GM21447 (cell line): ENCODE measurements around the gene BPI.
"Not testable (repeated sequence)": the region's sequence is repeated elsewhere in the genome, so short reads cannot be mapped to it uniquely, and the experiment has no call there.

Experiments
- ATAC-seq: cut with Tn5 transposase; IDR thresholded peaks from one replicate; pipeline ENCODE4 v1.9.1; 2021; ENCODE audit not compliant: unreplicated experiment

BPI gene

GRCh38 chr20:38302786-38303185, 1.2 kb upstream of the BPI start:
- ATAC-seq: no peak

GRCh38 chr20:38304845-38305447, 990 bp downstream of the BPI start:
- no peak for ATAC-seq

GRCh38 chr20:38305541-38305940, 1.6 kb downstream of the BPI start:
- ATAC-seq: no peak

GRCh38 chr20:38306379-38306778, 2.4 kb downstream of the BPI start:
- no peak for ATAC-seq

- no peak for ATAC-seq
These were observed 3.6 kb downstream of the BPI start for GRCh38 chr20:38307371-38308046.

GRCh38 chr20:38308047-38308438, 4.1 kb downstream of the BPI start:
- no peak for ATAC-seq

GRCh38 chr20:38308447-38308846, 4.5 kb downstream of the BPI start:
- no peak for ATAC-seq

GRCh38 chr20:38311091-38311490, 7.1 kb downstream of the BPI start:
- no peak for ATAC-seq

GRCh38 chr20:38311491-38311890, 7.5 kb downstream of the BPI start:
- no peak for ATAC-seq

- ATAC-seq: no peak
These were observed 9.7 kb downstream of the BPI start for GRCh38 chr20:38313676-38314075.

- not testable (repeated sequence) for ATAC-seq
These were observed 10.4 kb downstream of the BPI start for GRCh38 chr20:38314350-38314749.

GRCh38 chr20:38315290-38315966, 11.5 kb downstream of the BPI start:
- no peak for ATAC-seq

- no peak for ATAC-seq
These were observed 12.4 kb downstream of the BPI start for GRCh38 chr20:38316341-38316740.

- no peak for ATAC-seq
These were observed 13.5 kb downstream of the BPI start for GRCh38 chr20:38317422-38317821.

- ATAC-seq: no peak
These were observed 16.3 kb downstream of the BPI start for GRCh38 chr20:38320221-38320620.

- no peak for ATAC-seq
These were observed 18.1 kb downstream of the BPI start for GRCh38 chr20:38321959-38322598.

- ATAC-seq: no peak
These were observed 20.2 kb downstream of the BPI start for GRCh38 chr20:38324159-38324558.

GRCh38 chr20:38325167-38325566, 21.2 kb downstream of the BPI start:
- ATAC-seq: no peak

GRCh38 chr20:38325905-38326304, 21.9 kb downstream of the BPI start:
- no peak for ATAC-seq

GRCh38 chr20:38326309-38326708, 22.4 kb downstream of the BPI start:
- ATAC-seq: no peak

GRCh38 chr20:38330638-38331037, 26.7 kb downstream of the BPI start:
- ATAC-seq: no peak

- no peak for ATAC-seq
These were observed 27.3 kb downstream of the BPI start for GRCh38 chr20:38331245-38331644.
